Gastroesophageal sphincter (tissue), 4 donors: ENCODE measurements around the gene TBL3. TPM values are rescaled to one million over a fixed set of nuclear protein-coding genes. Genes with fewer than 3 reads are reported as not detected.
"Not testable (repeated sequence)": the region's sequence is repeated elsewhere in the genome, so short reads cannot be mapped to it uniquely, and the experiment has no call there.

ENCODE experiments used
- ATAC-seq: fragments of 150-250 bp; one replicate; pipeline ENCODE4 v1.9.1; 2016; ENCODE audit warnings: mild to moderate bottlenecking, moderate library complexity
- H3K27ac ChIP-seq, 4 donors: fragments of 200-600 bp; sonication (generic) in 3 of 4; 1 replicate in 3 of 4; 2 replicates in 1 of 4; pipeline ENCODE4 v1.5.1; 2016 to 2019
- H3K27me3 ChIP-seq: fragments of 200-600 bp; sonication (generic); one replicate; pipeline ENCODE4 v1.5.1; 2019
- H3K36me3 ChIP-seq, 2 donors: fragments of 200-600 bp; sonication (generic); one replicate each; pipeline ENCODE4 v1.5.1; 2019; ENCODE audit warnings: control low read depth in 1 of 2
- H3K4me1 ChIP-seq, 3 donors: fragments of 200-600 bp; sonication (generic); 1 replicate in 2 of 3; 2 replicates in 1 of 3; pipeline ENCODE4 v1.5.1; 2016 to 2019; ENCODE audit warnings: control low read depth in 2 of 3
- H3K4me3 ChIP-seq, 2 donors: fragments of 200-600 bp; sonication (generic); one replicate each; pipeline ENCODE4 v1.5.1; 2019; ENCODE audit warnings: mild to moderate bottlenecking in 1 of 2, moderate library complexity in 1 of 2
- H3K9me3 ChIP-seq, 3 donors: fragments of 200-600 bp; sonication (generic); one replicate each; pipeline ENCODE4 v1.5.1; 2017 to 2019; ENCODE audit warnings: control low read depth in 2 of 3
- EP300 ChIP-seq: sonication (generic); formaldehyde crosslinking; IDR thresholded peaks from one replicate; pipeline ENCODE4 v1.6.1; 2017; ENCODE audit warnings: antibody characterized with exemption, mild to moderate bottlenecking
- POLR2A ChIP-seq, 2 donors: fragments of 450-650 bp; IDR thresholded peaks; one replicate each; pipeline ENCODE4 v1.6.1; 2017; ENCODE audit warnings: antibody characterized with exemption in 2 of 2, mild to moderate bottlenecking in 2 of 2, moderate library complexity in 1 of 2
- POLR2AphosphoS5 ChIP-seq: sonication (generic); formaldehyde crosslinking; IDR thresholded peaks from one replicate; pipeline ENCODE4 v1.6.1; 2017; ENCODE audit warnings: antibody characterized with exemption
- WGBS, 2 donors: methylation state at CpG; one replicate each; pipeline ENCODE4 v1.1.5; 2018; ENCODE audit warnings: low coverage in 1 of 2; 5-methylcytosine and 5-hydroxymethylcytosine counted together
- total RNA-seq, 4 donors: library from RNA; depleted of rRNA; stranded (reverse); fragments of >200 nt; gene quantifications; one replicate each; pipeline ENCODE4 v1.1.0, GENCODE V29; 2016
- TF ChIP-seq, protein P1 (sequence below), 4 experiments: fragments of 200-600 bp in 2 of 4; fragments of 450-650 bp in 2 of 4; sonication (generic) in 1 of 4; IDR thresholded peaks; one replicate each; pipeline ENCODE4 v1.5.1; 2017 to 2019; ENCODE audit warnings: antibody characterized with exemption in 4 of 4, mild to moderate bottlenecking in 2 of 4, moderate library complexity in 2 of 4

Gene TBL3
- total RNA-seq, 4 donors from 2014 or later = 26.7 to 38.6 (median 33.2) TPM

DNA sequence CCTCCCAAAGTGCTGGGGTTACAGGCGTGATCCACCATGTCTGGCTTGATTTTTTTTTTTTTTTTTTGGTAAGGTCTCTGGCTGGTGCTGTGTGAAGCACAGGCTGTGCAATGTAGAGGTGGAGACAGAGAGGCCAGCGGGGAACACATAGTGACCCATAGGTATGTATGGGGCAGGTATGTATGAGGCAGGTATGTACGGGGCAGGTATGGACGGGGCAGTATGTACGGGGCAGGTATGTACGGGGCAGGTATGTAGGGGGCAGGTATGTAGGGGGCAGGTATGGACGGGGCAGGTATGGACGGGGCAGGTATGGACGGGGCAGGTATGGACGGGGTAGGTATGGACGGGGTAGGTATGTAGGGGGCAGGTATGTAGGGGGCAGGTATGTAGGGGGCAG, 22.3 kb upstream of the TBL3 start:
- 80 to 85% methylated on average over 1 to 5 of the region's 11 CpGs for WGBS, 2 donors

DNA sequence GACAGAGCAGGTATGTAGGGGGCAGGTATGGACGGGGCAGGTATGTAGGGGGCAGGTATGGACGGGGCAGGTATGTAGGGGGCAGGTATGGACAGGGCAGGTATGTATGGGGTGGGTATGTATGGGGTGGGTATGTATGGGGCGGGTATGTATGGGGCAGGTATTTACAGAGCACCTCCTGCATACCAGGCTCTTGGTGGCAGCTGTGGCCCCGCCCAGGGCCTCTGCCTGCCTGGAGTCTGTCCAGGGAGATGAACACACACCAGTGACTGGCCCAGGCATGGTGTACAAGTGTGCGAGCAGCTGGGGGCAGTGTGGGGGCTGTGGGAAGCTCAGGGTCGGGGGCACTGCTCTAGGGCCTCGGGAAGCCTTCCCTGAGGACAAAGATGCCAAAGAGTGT, 21.8 kb upstream of the TBL3 start:
- Histone ChIP-seq H3K4me3 (no peak overlapping the region), H3K4me1 (no peaks in the 10 kb centered on the region), H3K27ac (no peak overlapping the region), H3K36me3 (no peaks in the 10 kb centered on the region), H3K27me3 (no peaks in the 10 kb centered on the region), H3K9me3 (no peaks in the 10 kb centered on the region)
- WGBS, 2 donors = 40 to 73% methylated on average over 1 to 4 of the region's 7 CpGs
- ATAC-seq = no peak
- TF ChIP-seq, protein P1, sequence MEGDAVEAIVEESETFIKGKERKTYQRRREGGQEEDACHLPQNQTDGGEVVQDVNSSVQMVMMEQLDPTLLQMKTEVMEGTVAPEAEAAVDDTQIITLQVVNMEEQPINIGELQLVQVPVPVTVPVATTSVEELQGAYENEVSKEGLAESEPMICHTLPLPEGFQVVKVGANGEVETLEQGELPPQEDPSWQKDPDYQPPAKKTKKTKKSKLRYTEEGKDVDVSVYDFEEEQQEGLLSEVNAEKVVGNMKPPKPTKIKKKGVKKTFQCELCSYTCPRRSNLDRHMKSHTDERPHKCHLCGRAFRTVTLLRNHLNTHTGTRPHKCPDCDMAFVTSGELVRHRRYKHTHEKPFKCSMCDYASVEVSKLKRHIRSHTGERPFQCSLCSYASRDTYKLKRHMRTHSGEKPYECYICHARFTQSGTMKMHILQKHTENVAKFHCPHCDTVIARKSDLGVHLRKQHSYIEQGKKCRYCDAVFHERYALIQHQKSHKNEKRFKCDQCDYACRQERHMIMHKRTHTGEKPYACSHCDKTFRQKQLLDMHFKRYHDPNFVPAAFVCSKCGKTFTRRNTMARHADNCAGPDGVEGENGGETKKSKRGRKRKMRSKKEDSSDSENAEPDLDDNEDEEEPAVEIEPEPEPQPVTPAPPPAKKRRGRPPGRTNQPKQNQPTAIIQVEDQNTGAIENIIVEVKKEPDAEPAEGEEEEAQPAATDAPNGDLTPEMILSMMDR (IDR thresholded peaks at IDR 0.05) = no peak
- TF ChIP-seq POLR2A (IDR thresholded peaks at IDR 0.05) (no peak), EP300 (no peak)

More for the DNA sequence above, 22.3 kb upstream of the TBL3 start:
- no peak for TF ChIP-seq POLR2AphosphoS5
- ATAC-seq = no peak
- no peaks in the 10 kb centered on the region for H3K4me1 ChIP-seq
- no peak overlapping the region for H3K27ac ChIP-seq
- no peak overlapping the region for H3K4me3 ChIP-seq
- no peaks in the 10 kb centered on the region for H3K27me3 ChIP-seq
- H3K9me3 ChIP-seq = no peaks in the 10 kb centered on the region
- H3K36me3 ChIP-seq = no peaks in the 10 kb centered on the region

DNA sequence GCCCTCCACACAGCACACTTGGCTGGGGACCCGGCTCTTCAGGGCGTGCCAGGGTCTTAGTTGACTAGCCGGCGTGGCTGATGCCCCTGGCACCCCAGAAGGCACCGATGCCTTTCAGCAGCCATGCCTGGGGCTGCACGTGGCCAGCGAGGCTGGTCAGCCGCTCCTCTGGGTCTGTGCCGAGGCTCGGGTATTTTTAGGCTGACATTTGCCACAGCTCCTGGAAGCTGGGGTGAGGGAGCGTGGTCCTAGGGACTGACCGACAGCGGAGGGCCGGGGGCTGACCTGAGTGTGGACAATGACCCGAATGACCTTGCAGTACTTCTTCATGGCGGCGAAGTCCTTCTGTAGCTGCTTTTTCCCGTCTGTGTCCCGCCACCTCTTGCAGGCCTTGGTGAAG, 21.3 kb upstream of the TBL3 start:
- Histone ChIP-seq H3K9me3 (no peaks in the 10 kb centered on the region), H3K27me3 (no peaks in the 10 kb centered on the region), H3K27ac (no peak overlapping the region), H3K4me3 (no peak overlapping the region), H3K4me1 (no peaks in the 10 kb centered on the region), H3K36me3 (no peaks in the 10 kb centered on the region)
- TF ChIP-seq, protein P1 (IDR thresholded peaks at IDR 0.05) = no peak
- TF ChIP-seq POLR2AphosphoS5 (no peak), POLR2A (IDR thresholded peaks at IDR 0.05) (no peak), EP300 (no peak)
- no peak for ATAC-seq
- 86% methylated on average over 4 of the region's 19 CpGs; no CpG with 5 or more reads in 1 of the 2 donors for WGBS, 2 donors

DNA sequence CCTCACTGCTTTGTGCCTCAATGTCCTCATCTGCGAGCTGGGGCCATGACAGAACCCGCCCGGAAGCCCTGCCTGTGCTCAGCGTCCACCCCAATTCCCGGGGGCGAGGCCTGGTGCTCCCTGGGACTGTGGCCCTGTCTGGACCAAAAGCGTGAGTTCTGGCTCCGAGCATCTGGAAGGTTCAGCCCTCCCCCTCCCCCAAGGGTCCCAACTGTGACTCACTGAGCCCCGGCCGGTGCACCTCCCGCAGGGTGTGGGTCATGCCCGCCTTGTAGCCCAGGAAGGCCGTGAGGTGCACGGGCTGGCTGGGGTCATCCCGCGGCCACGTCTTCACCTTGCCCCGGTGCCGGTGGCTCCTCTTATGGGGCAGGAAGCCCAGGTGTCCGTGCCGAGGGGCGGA, 18.1 kb upstream of the TBL3 start:
- Histone ChIP-seq H3K27me3 (no peaks in the 10 kb centered on the region), H3K9me3 (no peaks in the 10 kb centered on the region), H3K27ac (no peak overlapping the region), H3K4me3 (no peak overlapping the region), H3K4me1 (peaks cover 0 to 2% (median 1%) of the 10 kb centered on the region in 3 donors), H3K36me3 (no peaks in the 10 kb centered on the region)
- TF ChIP-seq EP300 = no peak
- no peak for TF ChIP-seq POLR2AphosphoS5
- TF ChIP-seq POLR2A (IDR thresholded peaks at IDR 0.05) = no peak
- TF ChIP-seq, protein P1 (IDR thresholded peaks at IDR 0.05) = no peak
- no peak for ATAC-seq
- 93 to 94% methylated on average over 3 to 8 of the region's 22 CpGs for WGBS, 2 donors

DNA sequence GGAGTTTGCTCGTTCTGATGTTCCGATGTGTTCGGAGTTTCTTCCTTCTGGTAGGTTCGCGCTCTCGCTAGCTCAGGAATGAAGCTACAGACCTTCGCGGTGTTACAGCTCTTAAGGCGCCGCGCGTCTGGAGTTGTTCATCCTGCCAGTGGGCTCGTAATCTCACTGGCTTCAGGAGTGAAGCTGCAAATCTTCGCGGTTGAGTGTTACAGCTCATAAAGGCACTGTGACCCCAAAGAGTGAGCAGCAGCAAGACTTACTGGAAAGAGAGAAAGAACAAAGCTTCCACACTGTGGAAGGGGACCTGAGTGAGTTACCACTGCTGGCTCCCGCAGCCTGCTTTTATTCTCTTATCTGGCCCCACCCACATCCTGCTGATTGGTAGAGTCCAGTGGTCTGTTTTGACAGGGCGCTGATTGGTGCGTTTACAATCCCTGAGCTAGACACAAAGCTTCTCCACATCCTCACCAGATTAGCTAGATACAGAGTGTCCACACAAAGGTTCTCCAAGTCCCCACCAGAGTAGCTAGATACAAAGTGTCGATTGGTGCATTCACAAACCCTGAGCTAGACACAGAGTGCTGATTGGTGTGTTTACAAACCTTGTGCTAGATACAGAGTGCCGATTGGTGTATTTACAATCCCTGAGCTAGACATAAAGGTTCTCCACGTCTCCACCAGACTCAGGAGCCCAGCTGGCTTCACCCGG, 14.3 kb upstream of the TBL3 start:
- H3K9me3 ChIP-seq, H3K4me3 ChIP-seq, ATAC-seq, H3K27ac ChIP-seq, H3K27me3 ChIP-seq: not testable (repeated sequence)
- Histone ChIP-seq H3K36me3 (peaks cover 0 to 20% of the 10 kb centered on the region in 2 donors), H3K4me1 (peaks cover 0 to 32% (median 13%) of the 10 kb centered on the region in 3 donors)
- WGBS, 2 donors = 86 to 88% methylated on average over 9 of the region's 22 CpGs

DNA sequence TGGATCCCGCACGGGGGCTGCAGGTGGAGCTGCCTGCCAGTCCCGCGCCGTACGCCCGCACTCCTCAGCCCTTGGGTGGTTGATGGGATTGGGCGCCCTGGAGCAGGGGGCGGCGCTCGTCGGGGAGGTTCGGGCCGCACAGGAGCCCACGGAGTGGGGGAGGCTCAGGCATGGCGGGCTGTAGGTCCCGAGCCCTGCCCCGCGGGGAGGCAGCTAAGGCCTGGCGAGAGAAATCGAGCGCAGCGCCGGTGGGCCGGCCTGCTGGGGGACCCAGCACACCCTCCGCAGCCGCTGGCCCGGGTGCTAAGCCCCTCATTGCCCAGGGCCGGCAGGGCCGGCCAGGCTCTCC, 13.7 kb upstream of the TBL3 start:
- H3K27me3 ChIP-seq, H3K4me3 ChIP-seq, H3K27ac ChIP-seq, ATAC-seq, H3K9me3 ChIP-seq: not testable (repeated sequence)
- WGBS, 2 donors = no CpG with 5 or more reads among the region's 30 CpGs
- Histone ChIP-seq H3K36me3 (peaks cover 0 to 25% of the 10 kb centered on the region in 2 donors), H3K4me1 (peaks cover 0 to 35% (median 15%) of the 10 kb centered on the region in 3 donors)
